Measurements from ENCODE around the gene MED19. TPM values are rescaled to one million over a fixed set of nuclear protein-coding genes. Genes with fewer than 3 reads are reported as not detected.

MED19 gene
- total RNA-seq, 2 experiments from 2014 or later = 13.7 to 14.9 TPM

DNA sequence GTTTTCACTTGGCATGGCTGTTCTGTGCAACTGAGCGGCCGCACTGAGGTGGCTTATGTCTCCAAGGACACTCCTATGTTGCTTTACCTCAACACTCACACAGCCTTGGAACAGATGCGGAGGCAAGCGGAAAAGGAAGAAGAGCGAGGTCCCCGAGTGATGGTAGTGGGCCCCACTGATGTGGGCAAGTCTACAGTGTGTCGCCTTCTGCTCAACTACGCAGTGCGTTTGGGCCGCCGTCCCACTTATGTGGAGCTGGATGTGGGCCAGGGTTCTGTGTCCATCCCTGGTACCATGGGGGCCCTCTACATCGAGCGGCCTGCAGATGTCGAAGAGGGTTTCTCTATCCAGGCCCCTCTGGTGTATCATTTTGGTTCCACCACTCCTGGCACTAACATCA is 52.3 kb downstream of the MED19 start:
- no peak for TF ChIP-seq CTCF (IDR thresholded peaks at IDR 0.05)
- Histone ChIP-seq H3K4me3 (ENCODE audit: low read length) (no peak overlapping the region), H3K4me1 (ENCODE audit: insufficient read depth, low read length) (peaks cover 22% of the 10 kb centered on the region), H3K36me3 (ENCODE audit: insufficient read depth, low read length) (peaks cover 38% of the 10 kb centered on the region), H3K27ac (ENCODE audit: low read depth in 1 of 2, low read length in 2 of 2) (no peak overlapping the region), H3K9me3 (ENCODE audit: control insufficient read depth in 1 of 2, insufficient read depth in 1 of 2, low read length in 2 of 2) (no peaks in the 10 kb centered on the region), H3K27me3 (ENCODE audit: control insufficient read depth in 1 of 2, insufficient read depth in 2 of 2, low read length in 2 of 2) (no peaks in the 10 kb centered on the region)
- H3K27me3 Mint-ChIP-seq = no peaks in the 10 kb centered on the region
- ATAC-seq (ENCODE audit: poor library complexity) (no peak), DNase-seq (no peak)
- ChIA-PET CTCF (interaction anchor here (1.2 kb wide), 1 partner anchor 91 kb away, joined by 4 read pairs; no protein-coding TSS in a partner anchor), POLR2A (interaction anchor here (1.2 kb wide), 1 partner anchor 9 kb away, joined by 3 read pairs; no protein-coding TSS in a partner anchor)
- H3K4me1 Mint-ChIP-seq (ENCODE audit: low read depth) = peaks cover 32% of the 10 kb centered on the region
- H3K9me3 Mint-ChIP-seq = no peaks in the 10 kb centered on the region
- peak overlapping the region; percentile 30 for H3K27ac Mint-ChIP-seq
- intact Hi-C loops (cut with DNase I, micrococcal nuclease) = loop anchor here (2.0 to 10.0 kb wide), 5 partner anchors 51 to 865 kb away; partner anchors contain the start of genes SSRP1 (in 1 of the 2) and TIMM10 (in 1 of the 2)
- H3K36me3 Mint-ChIP-seq (ENCODE audit: low read depth) = peaks cover 46% of the 10 kb centered on the region
- no peak overlapping the region for H3K4me3 Mint-ChIP-seq

DNA sequence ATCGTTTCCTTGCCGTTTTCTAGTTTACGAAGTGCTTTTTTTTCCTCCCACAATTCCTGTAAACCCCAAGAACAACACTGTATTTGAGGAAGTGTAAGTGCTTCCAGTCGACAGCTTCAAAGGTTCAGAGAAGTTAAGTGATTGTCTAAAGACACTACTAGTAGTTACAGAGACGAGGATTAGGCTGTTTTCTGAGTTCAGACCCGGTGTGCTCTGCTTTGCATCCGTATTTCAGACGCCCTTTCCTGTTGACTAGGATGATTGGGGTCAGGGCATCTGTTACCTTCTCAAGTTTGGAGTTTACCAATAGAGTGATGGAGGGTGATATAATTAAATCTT is 54.0 kb downstream of the MED19 start:
- Mint-ChIP-seq H3K36me3 (ENCODE audit: low read depth) (peaks cover 46% of the 10 kb centered on the region), H3K27ac (peak overlapping the region; percentile 90), H3K4me3 (peak overlapping the region; percentile 96), H3K9me3 (no peaks in the 10 kb centered on the region), H3K4me1 (ENCODE audit: low read depth) (peaks cover 29% of the 10 kb centered on the region), H3K27me3 (no peaks in the 10 kb centered on the region)
- POLR2A ChIA-PET = interaction anchor here (1.3 to 2.3 kb wide), 4 partner anchors 9 to 333 kb away, joined by 4 to 9 read pairs (median 6); partner anchors contain the start of genes MED19, SELENOH, TMX2 and TNKS1BP1
- intact Hi-C loops (cut with DNase I, micrococcal nuclease) = loop anchor here (1.0 to 5.0 kb wide), 5 partner anchors 8 to 331 kb away; partner anchors contain the start of genes SSRP1 (in 1 of the 2) and TIMM10 (in 1 of the 2)
- ATAC-seq (ENCODE audit: poor library complexity) (peak; percentile 44), DNase-seq (no peak)
- H3K27me3 ChIP-seq (ENCODE audit: control insufficient read depth in 1 of 2, insufficient read depth in 2 of 2, low read length in 2 of 2) = no peaks in the 10 kb centered on the region
- H3K27ac ChIP-seq (ENCODE audit: low read depth in 1 of 2, low read length in 2 of 2) = peak overlapping the region; percentile 88 to 92
- H3K4me1 ChIP-seq (ENCODE audit: insufficient read depth, low read length) = peaks cover 22% of the 10 kb centered on the region
- peaks cover 37% of the 10 kb centered on the region for H3K36me3 ChIP-seq (ENCODE audit: insufficient read depth, low read length)
- no peaks in the 10 kb centered on the region for H3K9me3 ChIP-seq (ENCODE audit: control insufficient read depth in 1 of 2, insufficient read depth in 1 of 2, low read length in 2 of 2)
- TF ChIP-seq CTCF (IDR thresholded peaks at IDR 0.05) = no peak
- CTCF ChIA-PET = interaction anchor here (0.9 to 1.5 kb wide), 3 partner anchors 90 to 323 kb away, joined by 3 to 4 read pairs (median 3); partner anchors contain the start of gene SSRP1
- peak overlapping the region; percentile 93 for H3K4me3 ChIP-seq (ENCODE audit: low read length)

- Mint-ChIP-seq H3K9me3 (no peaks in the 10 kb centered on the region), H3K4me1 (ENCODE audit: low read depth) (peaks cover 24% of the 10 kb centered on the region), H3K27me3 (no peaks in the 10 kb centered on the region), H3K4me3 (peak within 1 kb of the TSS; percentile 96), H3K27ac (peak within 1 kb of the TSS; percentile 90), H3K36me3 (ENCODE audit: low read depth) (peaks cover 40% of the 10 kb centered on the region)
- no peak for TF ChIP-seq CTCF (IDR thresholded peaks at IDR 0.05)
- H3K27ac ChIP-seq (ENCODE audit: low read depth in 1 of 2, low read length in 2 of 2) = peak within 1 kb of the TSS; percentile 92 to 93
- intact Hi-C loops (cut with DNase I, micrococcal nuclease) = loop anchor here (1.0 to 5.0 kb wide), 6 partner anchors 9 to 330 kb away; partner anchors contain the start of genes SSRP1 (in 1 of the 2) and TIMM10 (in 1 of the 2)
- peaks cover 24% of the 10 kb centered on the region for H3K4me1 ChIP-seq (ENCODE audit: insufficient read depth, low read length)
- peak within 1 kb of the TSS; percentile 93 for H3K4me3 ChIP-seq (ENCODE audit: low read length)
- peaks cover 31% of the 10 kb centered on the region for H3K36me3 ChIP-seq (ENCODE audit: insufficient read depth, low read length)
- no peaks in the 10 kb centered on the region for H3K27me3 ChIP-seq (ENCODE audit: control insufficient read depth in 1 of 2, insufficient read depth in 2 of 2, low read length in 2 of 2)
- H3K9me3 ChIP-seq (ENCODE audit: control insufficient read depth in 1 of 2, insufficient read depth in 1 of 2, low read length in 2 of 2) = no peaks in the 10 kb centered on the region
- POLR2A ChIA-PET = interaction anchor here (0.7 to 2.3 kb wide), 6 partner anchors 10 to 332 kb away, joined by 3 to 9 read pairs (median 4); partner anchors contain the start of genes MED19, SELENOH, TMX2 and TNKS1BP1
- ATAC-seq (ENCODE audit: poor library complexity) (peak; percentile 95), DNase-seq (peak; percentile 94 to 100 (median 98))
- CTCF ChIA-PET = interaction anchor here (0.9 to 1.5 kb wide), 5 partner anchors 13 to 322 kb away, joined by 3 to 5 read pairs (median 3); partner anchors contain the start of genes SSRP1 and UBE2L6
Observed at GRCh38 chr11:57657194-57658022, 54.6 kb downstream of the MED19 start, which contains the start of gene CLP1. CLP1 (plus strand) TSS chr11:57657762; CDS start chr11:57659477, 1,715 bp downstream.

All from CD4-positive, alpha-beta T cell (primary cell).